Tibial nerve (tissue), 4 donors: ENCODE measurements around the gene MYO1G. TPM values are rescaled to one million over a fixed set of nuclear protein-coding genes. Genes with fewer than 3 reads are reported as not detected.
A peak's percentile ranks its signal among the peaks of the same experiment; 100 is the strongest.

Experiments used
- DNase-seq, 2 donors: peaks; one replicate each; pipeline ENCODE4 v3.0.0-alpha.2; 2019; ENCODE audit warnings: low spot score in 2 of 2
- H3K27ac ChIP-seq, 4 donors: fragments of 200-600 bp; sonication (generic) in 3 of 4; one replicate each; pipeline ENCODE4 v1.5.1; 2017 to 2019; ENCODE audit warnings: mild to moderate bottlenecking in 1 of 4
- H3K27me3 ChIP-seq, 2 donors: fragments of 200-600 bp; sonication (generic) in 1 of 2; one replicate each; pipeline versions ENCODE4 v1.5.1 to v1.6.0; 2017 to 2019
- H3K36me3 ChIP-seq, 3 donors: fragments of 200-600 bp; sonication (generic); one replicate each; pipeline ENCODE4 v1.5.1; 2018 to 2019
- H3K4me1 ChIP-seq, 4 donors: fragments of 200-600 bp; sonication (generic) in 3 of 4; one replicate each; pipeline ENCODE4 v1.5.1; 2017 to 2019
- H3K4me3 ChIP-seq, 4 donors: fragments of 200-600 bp; sonication (generic) in 3 of 4; one replicate each; pipeline ENCODE4 v1.5.1; 2017 to 2019; ENCODE audit warnings: mild to moderate bottlenecking in 1 of 4, moderate library complexity in 1 of 4
- H3K9me3 ChIP-seq, 4 donors: fragments of 200-600 bp; sonication (generic) in 3 of 4; one replicate each; pipeline ENCODE4 v1.5.1; 2017 to 2019
- EP300 ChIP-seq, 2 donors: sonication (generic); formaldehyde crosslinking; IDR thresholded peaks; one replicate each; pipeline ENCODE4 v1.6.1; 2017; ENCODE audit warnings: antibody characterized with exemption in 2 of 2, mild to moderate bottlenecking in 1 of 2
- POLR2A ChIP-seq, 2 donors: fragments of 450-650 bp; IDR thresholded peaks; one replicate each; pipeline ENCODE4 v1.6.1; 2017; ENCODE audit warnings: antibody characterized with exemption in 2 of 2, mild to moderate bottlenecking in 2 of 2, moderate library complexity in 2 of 2
- WGBS, 2 donors: methylation state at CpG; one replicate each; pipeline ENCODE4 v1.1.5; 2018; 5-methylcytosine and 5-hydroxymethylcytosine counted together
- total RNA-seq, 4 donors: library from RNA; depleted of rRNA; stranded (reverse); fragments of >200 nt; gene quantifications; one replicate each; pipeline ENCODE4 v1.1.0, GENCODE V29; 2016
- TF ChIP-seq, protein P1 (sequence below), 5 experiments: fragments of 200-600 bp in 3 of 5; fragments of 450-650 bp in 2 of 5; sonication (generic) in 3 of 5; IDR thresholded peaks; one replicate each; pipeline ENCODE4 v1.5.1; 2016 to 2019; ENCODE audit warnings: antibody characterized with exemption in 5 of 5, mild to moderate bottlenecking in 3 of 5, moderate library complexity in 2 of 5

MYO1G gene
- total RNA-seq, 4 donors from 2014 or later = 0.84 to 10.5 (median 3.3) TPM

- H3K36me3 ChIP-seq = peaks cover 0 to 77% (median 0%) of the 10 kb centered on the region in 3 donors
- peak in 1 of 2 donors; percentile 32 for DNase-seq
- no peak overlapping the region for H3K4me3 ChIP-seq
- no peaks in the 10 kb centered on the region for H3K9me3 ChIP-seq
- H3K4me1 ChIP-seq = peaks cover 0 to 67% (median 43%) of the 10 kb centered on the region in 4 donors
- TF ChIP-seq POLR2A (IDR thresholded peaks at IDR 0.05) (no peak), EP300 (IDR thresholded peaks at IDR 0.05) (no peak)
- TF ChIP-seq, protein P1, sequence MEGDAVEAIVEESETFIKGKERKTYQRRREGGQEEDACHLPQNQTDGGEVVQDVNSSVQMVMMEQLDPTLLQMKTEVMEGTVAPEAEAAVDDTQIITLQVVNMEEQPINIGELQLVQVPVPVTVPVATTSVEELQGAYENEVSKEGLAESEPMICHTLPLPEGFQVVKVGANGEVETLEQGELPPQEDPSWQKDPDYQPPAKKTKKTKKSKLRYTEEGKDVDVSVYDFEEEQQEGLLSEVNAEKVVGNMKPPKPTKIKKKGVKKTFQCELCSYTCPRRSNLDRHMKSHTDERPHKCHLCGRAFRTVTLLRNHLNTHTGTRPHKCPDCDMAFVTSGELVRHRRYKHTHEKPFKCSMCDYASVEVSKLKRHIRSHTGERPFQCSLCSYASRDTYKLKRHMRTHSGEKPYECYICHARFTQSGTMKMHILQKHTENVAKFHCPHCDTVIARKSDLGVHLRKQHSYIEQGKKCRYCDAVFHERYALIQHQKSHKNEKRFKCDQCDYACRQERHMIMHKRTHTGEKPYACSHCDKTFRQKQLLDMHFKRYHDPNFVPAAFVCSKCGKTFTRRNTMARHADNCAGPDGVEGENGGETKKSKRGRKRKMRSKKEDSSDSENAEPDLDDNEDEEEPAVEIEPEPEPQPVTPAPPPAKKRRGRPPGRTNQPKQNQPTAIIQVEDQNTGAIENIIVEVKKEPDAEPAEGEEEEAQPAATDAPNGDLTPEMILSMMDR (IDR thresholded peaks at IDR 0.05) = no peak
- no peaks in the 10 kb centered on the region for H3K27me3 ChIP-seq
- 54 to 57% methylated on average over 8 of the region's 8 CpGs for WGBS, 2 donors
- peak overlapping the region; percentile 23 to 85 (median 75) for H3K27ac ChIP-seq
These were observed 1.7 kb upstream of the MYO1G start for GRCh38 chr7:44980393-44981034.

DNA sequence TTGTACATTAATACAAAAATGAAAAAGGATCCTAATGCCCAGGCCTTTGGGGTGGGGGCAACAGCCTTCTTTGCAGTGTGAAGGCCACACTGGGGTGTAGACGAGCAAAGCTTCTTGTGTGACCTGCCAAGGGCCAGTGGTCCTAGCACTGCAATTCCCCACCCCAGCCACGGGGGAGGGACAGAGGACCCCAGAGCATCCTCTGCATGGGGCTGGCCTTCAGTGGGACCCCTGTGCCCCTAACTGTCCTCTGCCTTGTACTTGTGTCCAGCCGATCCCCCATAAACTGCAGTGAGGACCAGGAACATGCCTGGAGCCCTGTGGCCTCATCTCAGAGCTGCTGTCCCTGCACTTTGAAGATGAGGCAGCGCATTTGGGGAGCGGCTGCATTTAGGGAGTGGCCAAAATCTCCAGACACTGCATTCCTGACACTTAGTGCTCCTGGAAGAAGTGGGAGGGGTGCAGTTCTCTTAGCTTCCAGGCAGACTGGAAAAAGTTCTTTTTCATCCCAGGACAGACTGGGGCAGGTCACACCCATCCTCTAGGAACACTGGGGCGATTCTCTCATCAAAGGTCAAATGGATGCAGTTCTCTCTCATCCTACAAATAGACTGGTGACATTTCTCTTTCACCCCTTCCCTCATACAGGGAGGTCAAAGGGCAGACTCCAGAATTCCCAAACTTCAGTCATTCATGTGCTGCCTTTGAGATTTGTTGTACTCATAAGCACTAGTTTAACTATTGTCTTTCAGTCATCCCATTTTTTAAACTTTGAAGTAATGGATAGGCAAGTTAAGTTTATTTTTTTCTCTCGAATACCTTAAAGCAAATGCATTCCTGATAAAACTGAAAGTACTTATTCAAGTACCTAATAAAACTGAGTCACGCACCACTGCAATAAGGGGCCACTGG, 922 bp upstream of the MYO1G start:
- DNase-seq = no peak
- 56 to 59% methylated on average over 8 of the region's 8 CpGs for WGBS, 2 donors
- H3K9me3 ChIP-seq = no peaks in the 10 kb centered on the region
- H3K4me3 ChIP-seq = no peak overlapping the region
- TF ChIP-seq EP300 (IDR thresholded peaks at IDR 0.05) = peak; percentile 37 to 46
- peak in 1 of 2 donors; percentile 31 for TF ChIP-seq POLR2A (IDR thresholded peaks at IDR 0.05)
- TF ChIP-seq, protein P1 (IDR thresholded peaks at IDR 0.05) = no peak
- peaks cover 0 to 81% (median 0%) of the 10 kb centered on the region in 3 donors for H3K36me3 ChIP-seq
- no peaks in the 10 kb centered on the region for H3K27me3 ChIP-seq
- peak overlapping the region; percentile 36 to 85 (median 75) for H3K27ac ChIP-seq
- H3K4me1 ChIP-seq = peaks cover 0 to 59% (median 36%) of the 10 kb centered on the region in 4 donors

DNA sequence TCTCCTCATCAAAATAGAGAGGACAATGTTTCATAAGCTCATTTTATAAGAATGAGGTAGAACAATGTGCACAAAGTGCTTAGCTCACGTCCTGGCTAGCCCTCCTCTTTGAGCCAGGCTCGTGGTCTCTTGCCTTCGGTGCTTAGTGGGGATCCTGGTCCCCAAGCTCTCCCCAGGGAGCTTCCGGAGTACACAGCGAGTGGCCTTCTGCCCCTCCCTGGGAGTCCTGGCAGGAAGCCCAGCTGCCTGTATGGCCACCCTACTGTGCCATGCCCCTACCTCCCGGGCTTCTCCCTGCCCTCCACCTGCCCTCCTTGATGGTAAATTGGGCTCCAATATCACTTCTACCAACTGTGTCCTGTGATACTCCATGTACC, 868 bp downstream of the MYO1G start:
- H3K27ac ChIP-seq = peak overlapping the region in 3 of 4 donors; percentile 74 to 85 (median 76)
- peak overlapping the region in 2 of 4 donors; percentile 9 to 31 for H3K4me3 ChIP-seq

DNA sequence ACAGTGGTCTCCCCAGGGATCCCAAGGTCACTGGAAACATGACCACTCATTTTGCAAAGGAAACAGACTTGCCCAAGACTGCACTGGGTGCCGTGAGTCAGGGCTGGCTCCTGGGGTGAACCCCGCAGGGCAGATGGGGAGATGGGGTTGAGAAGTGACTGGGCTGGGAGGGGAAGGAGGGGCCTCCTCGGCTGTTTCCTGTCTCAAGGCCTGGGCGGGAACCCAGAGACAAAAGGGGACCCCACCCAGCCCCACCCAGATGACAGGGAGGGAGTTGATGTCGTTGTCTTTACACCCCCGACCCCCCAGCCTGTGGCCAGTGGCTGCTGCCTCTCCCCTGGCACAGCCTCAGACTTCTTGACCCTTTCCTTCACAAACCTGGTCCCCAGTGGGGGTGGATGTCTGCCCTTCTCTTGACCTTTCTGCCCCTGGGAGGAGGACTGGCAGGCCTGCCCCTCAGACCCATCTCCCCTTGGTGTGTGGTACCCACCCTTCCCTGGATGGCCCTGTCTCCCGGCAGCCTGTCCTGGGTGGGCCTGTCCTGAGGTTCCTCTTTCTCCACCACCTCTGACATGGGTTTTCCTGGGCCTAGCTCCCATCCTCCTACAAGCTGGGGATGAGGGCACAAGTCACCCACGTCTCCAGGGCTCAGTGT, 1.4 kb downstream of the MYO1G start:
- no peaks in the 10 kb centered on the region for H3K27me3 ChIP-seq
- H3K4me3 ChIP-seq = peak overlapping the region in 1 of 4 donors; percentile 31
- no peak for DNase-seq
- TF ChIP-seq POLR2A (IDR thresholded peaks at IDR 0.05) (no peak), EP300 (IDR thresholded peaks at IDR 0.05) (no peak)
- TF ChIP-seq, protein P1 (IDR thresholded peaks at IDR 0.05) = no peak
- WGBS, 2 donors = 52 to 54% methylated on average over 8 of the region's 8 CpGs
- peaks cover 0 to 58% (median 0%) of the 10 kb centered on the region in 3 donors for H3K36me3 ChIP-seq
- H3K9me3 ChIP-seq = no peaks in the 10 kb centered on the region
- H3K4me1 ChIP-seq = peaks cover 0 to 48% (median 35%) of the 10 kb centered on the region in 4 donors
- H3K27ac ChIP-seq = peak overlapping the region in 3 of 4 donors; percentile 17 to 76 (median 74)

More for the DNA sequence above, 868 bp downstream of the MYO1G start:
- DNase-seq = no peak
- TF ChIP-seq, protein P1 (IDR thresholded peaks at IDR 0.05) = no peak
- TF ChIP-seq EP300 (IDR thresholded peaks at IDR 0.05) = no peak
- TF ChIP-seq POLR2A (IDR thresholded peaks at IDR 0.05) = no peak
- H3K27me3 ChIP-seq = no peaks in the 10 kb centered on the region
- peaks cover 0 to 48% (median 35%) of the 10 kb centered on the region in 4 donors for H3K4me1 ChIP-seq
- WGBS, 2 donors = 26 to 71% methylated on average over 6 of the region's 6 CpGs
- no peaks in the 10 kb centered on the region for H3K9me3 ChIP-seq
- H3K36me3 ChIP-seq = peaks cover 0 to 63% (median 0%) of the 10 kb centered on the region in 3 donors
